ENCODE data around the gene CBX3. TPM values are rescaled to one million over a fixed set of nuclear protein-coding genes. Genes with fewer than 3 reads are reported as not detected.

The CBX3 gene
- total RNA-seq, 1 experiment from 2014 or later = 215 TPM

GRCh38 chr7:26198781-26199169 lies 2.8 kb upstream of the CBX3 start:
- POLR2A ChIA-PET = interaction anchor here (0.7 kb wide), 1 partner anchor 65 kb away, joined by 3 read pairs; no protein-coding TSS in a partner anchor
- no TSS peak for BruUV-seq (replicated peaks)
- Mint-ChIP-seq H3K27me3 (ENCODE audit: insufficient read depth, unreplicated experiment) (no peaks in the 10 kb centered on the region), H3K27ac (ENCODE audit: unreplicated experiment) (peak overlapping the region; percentile 100), H3K4me1 (ENCODE audit: low read depth, unreplicated experiment) (peaks cover 22% of the 10 kb centered on the region), H3K4me3 (ENCODE audit: unreplicated experiment) (peak overlapping the region; percentile 99), H3K9me3 (ENCODE audit: unreplicated experiment) (no peaks in the 10 kb centered on the region), H3K36me3 (ENCODE audit: insufficient read depth, unreplicated experiment) (peaks cover 91% of the 10 kb centered on the region)
- peaks cover 1% of the 10 kb centered on the region for H3K36me3 ChIP-seq (ENCODE audit: control insufficient read depth, insufficient read depth, low read length)
- CTCF ChIA-PET = interaction anchor here (0.9 kb wide), 3 partner anchors 47 to 167 kb away, joined by 3 read pairs; partner anchors contain the start of gene NFE2L3
- peaks cover 25% of the 10 kb centered on the region for H3K4me1 ChIP-seq
- H3K9me3 ChIP-seq = no peaks in the 10 kb centered on the region
- intact Hi-C loops (cut with micrococcal nuclease; ENCODE audit: unreplicated experiment) = loop anchor here (1.0 kb wide), 1 partner anchor 167 kb away; no protein-coding TSS in a partner anchor
- no peak for DNase-seq
- H3K27me3 ChIP-seq (replicated peaks; ENCODE audit: control insufficient read depth, insufficient read depth, low read length) = no peaks in the 10 kb centered on the region
- no peak for TF ChIP-seq CTCF (IDR thresholded peaks at IDR 0.05; ENCODE audit: insufficient read depth in 1 of 2, low read depth in 1 of 2, low read length in 1 of 2, severe bottlenecking in 1 of 2, unreplicated experiment in 1 of 2)
- H3K4me3 ChIP-seq (ENCODE audit: low read depth, low read length) = peak overlapping the region; percentile 85

- H3K36me3 ChIP-seq (ENCODE audit: control insufficient read depth, insufficient read depth, low read length) = peaks cover 3% of the 10 kb centered on the region
- peaks cover 91% of the 10 kb centered on the region for H3K36me3 Mint-ChIP-seq (ENCODE audit: insufficient read depth, unreplicated experiment)
- peak overlapping the region; percentile 85 for H3K4me3 ChIP-seq (ENCODE audit: low read depth, low read length)
- intact Hi-C loops (cut with micrococcal nuclease; ENCODE audit: unreplicated experiment) = loop anchor here (1.0 to 10.0 kb wide), 3 partner anchors 85 to 965 kb away; partner anchors contain the start of gene HOXA9
- H3K9me3 Mint-ChIP-seq (ENCODE audit: unreplicated experiment) = no peaks in the 10 kb centered on the region
- DNase-seq = peak in 1 of 2 experiments; percentile 63
- peaks cover 28% of the 10 kb centered on the region for H3K4me1 Mint-ChIP-seq (ENCODE audit: low read depth, unreplicated experiment)
- POLR2A ChIA-PET = interaction anchor here (0.6 to 1.1 kb wide), 6 partner anchors 15 to 1051 kb away, joined by 3 to 5 read pairs (median 4); partner anchors contain the start of gene NFE2L3
- CTCF ChIA-PET = interaction anchor here (1.0 to 1.1 kb wide), 2 partner anchors 43 to 47 kb away, joined by 3 to 5 read pairs; partner anchors contain the start of gene NFE2L3
- no peaks in the 10 kb centered on the region for H3K27me3 ChIP-seq (replicated peaks; ENCODE audit: control insufficient read depth, insufficient read depth, low read length)
- peak overlapping the region; percentile 99 for H3K4me3 Mint-ChIP-seq (ENCODE audit: unreplicated experiment)
- H3K27me3 Mint-ChIP-seq (ENCODE audit: insufficient read depth, unreplicated experiment) = no peaks in the 10 kb centered on the region
- peaks cover 25% of the 10 kb centered on the region for H3K4me1 ChIP-seq
- no peaks in the 10 kb centered on the region for H3K9me3 ChIP-seq
- TF ChIP-seq CTCF (IDR thresholded peaks at IDR 0.05; ENCODE audit: insufficient read depth in 1 of 2, low read depth in 1 of 2, low read length in 1 of 2, severe bottlenecking in 1 of 2, unreplicated experiment in 1 of 2) = no peak
- peak overlapping the region; percentile 100 for H3K27ac Mint-ChIP-seq (ENCODE audit: unreplicated experiment)
- TSS peak; percentile 21 for BruUV-seq (replicated peaks)
These were observed 2.1 kb upstream of the CBX3 start for GRCh38 chr7:26199301-26200037.

- DNase-seq = peak; percentile 72 to 76
- H3K4me3 ChIP-seq (ENCODE audit: low read depth, low read length) = peak overlapping the region; percentile 85
- no peaks in the 10 kb centered on the region for H3K9me3 ChIP-seq
- POLR2A ChIA-PET = interaction anchor here (0.6 to 1.1 kb wide), 6 partner anchors 15 to 1051 kb away, joined by 3 to 5 read pairs (median 4); partner anchors contain the start of gene NFE2L3
- Mint-ChIP-seq H3K27ac (ENCODE audit: unreplicated experiment) (peak overlapping the region; percentile 100), H3K27me3 (ENCODE audit: insufficient read depth, unreplicated experiment) (no peaks in the 10 kb centered on the region), H3K4me3 (ENCODE audit: unreplicated experiment) (peak overlapping the region; percentile 99), H3K4me1 (ENCODE audit: low read depth, unreplicated experiment) (peaks cover 29% of the 10 kb centered on the region), H3K9me3 (ENCODE audit: unreplicated experiment) (no peaks in the 10 kb centered on the region), H3K36me3 (ENCODE audit: insufficient read depth, unreplicated experiment) (peaks cover 91% of the 10 kb centered on the region)
- no peak for TF ChIP-seq CTCF (IDR thresholded peaks at IDR 0.05; ENCODE audit: insufficient read depth in 1 of 2, low read depth in 1 of 2, low read length in 1 of 2, severe bottlenecking in 1 of 2, unreplicated experiment in 1 of 2)
- CTCF ChIA-PET = interaction anchor here (1.0 to 1.1 kb wide), 2 partner anchors 44 to 48 kb away, joined by 3 to 5 read pairs; partner anchors contain the start of gene NFE2L3
- no peaks in the 10 kb centered on the region for H3K27me3 ChIP-seq (replicated peaks; ENCODE audit: control insufficient read depth, insufficient read depth, low read length)
- BruUV-seq (replicated peaks) = no TSS peak
- intact Hi-C loops (cut with micrococcal nuclease; ENCODE audit: unreplicated experiment) = loop anchor here (2.0 to 10.0 kb wide), 2 partner anchors 85 to 965 kb away; partner anchors contain the start of gene HOXA9
- H3K36me3 ChIP-seq (ENCODE audit: control insufficient read depth, insufficient read depth, low read length) = peaks cover 3% of the 10 kb centered on the region
- peaks cover 25% of the 10 kb centered on the region for H3K4me1 ChIP-seq
These were observed 1.5 kb upstream of the CBX3 start for GRCh38 chr7:26200038-26200443.
